SIG-M5 treated with dmso at 0.1 percent for 504 hours (cell line): ENCODE data around the gene TTLL3.

Experiments
- DNase-seq: peaks from one replicate; lab custom pipeline; 2025; ENCODE audit not compliant: unreplicated experiment; lab: John Stamatoyannopoulos, UW

TTLL3 gene

GRCh38 chr3:9806688-9807589 is 3.1 kb upstream of the TTLL3 start:
- no peak for DNase-seq

DNA sequence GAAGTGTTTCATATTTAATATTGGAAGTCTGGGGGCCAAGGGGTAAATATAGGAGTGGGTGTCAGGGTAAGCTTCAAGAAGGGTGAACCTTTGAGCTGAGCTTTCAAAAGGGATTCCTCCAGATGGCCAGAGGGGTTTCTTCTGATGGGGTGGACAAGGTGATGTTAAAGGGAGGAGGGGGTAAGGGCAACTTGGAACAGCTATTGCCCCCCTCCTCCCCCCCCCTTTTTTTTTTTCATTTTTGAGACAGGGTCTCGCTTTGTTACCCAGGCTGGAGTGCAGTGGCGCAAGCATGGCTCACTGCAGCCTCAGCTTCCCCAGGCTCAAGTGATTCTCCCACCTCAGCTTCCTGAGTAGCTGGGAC is 2.1 kb upstream of the TTLL3 start:
- DNase-seq, result no peak

- DNase-seq, result peak; percentile 19
Measured at GRCh38 chr3:9808345-9809037, 1.6 kb upstream of the TTLL3 start.

GRCh38 chr3:9809239-9809614 is 835 bp upstream of the TTLL3 start:
- no peak for DNase-seq

DNA sequence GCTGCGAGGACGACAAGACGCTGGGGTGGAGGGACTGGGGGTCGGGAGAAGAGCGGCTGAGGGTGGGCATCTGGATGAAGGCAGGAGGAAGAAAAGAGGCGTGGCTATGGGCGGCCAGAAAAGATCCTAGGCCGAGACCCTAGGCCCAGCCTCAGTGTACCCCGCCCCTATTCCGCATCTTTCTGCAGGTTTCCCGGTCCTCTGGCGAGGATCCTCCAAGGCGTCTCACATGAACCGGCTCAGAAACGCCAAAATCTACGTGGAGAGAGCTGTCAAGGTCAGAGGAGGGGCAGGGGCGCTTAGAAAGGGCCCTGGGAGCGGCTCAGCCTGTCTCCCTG is 340 bp downstream of the TTLL3 start:
- no peak for DNase-seq

DNA sequence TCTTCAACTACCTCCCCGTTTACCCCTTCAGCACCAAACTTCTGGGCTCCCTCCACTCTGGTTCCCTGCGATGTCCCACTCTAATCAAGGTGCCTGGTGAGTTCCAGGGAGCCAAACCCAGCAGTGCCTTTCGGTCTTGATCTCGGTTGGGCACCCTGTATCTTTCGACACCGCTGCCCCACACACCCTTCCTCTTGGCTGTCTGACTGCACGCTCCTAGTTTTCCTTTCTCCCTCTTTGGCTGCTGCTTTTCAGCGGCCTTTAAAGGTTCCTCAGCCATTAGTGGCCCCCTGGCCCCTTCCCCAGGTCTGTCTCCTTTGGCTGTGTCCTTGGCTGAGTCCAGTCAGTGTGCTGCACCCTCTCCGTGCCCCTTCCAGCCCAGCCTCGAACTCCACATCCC is 784 bp downstream of the TTLL3 start:
- DNase-seq, result no peak

GRCh38 chr3:9812870-9813483 is 2.9 kb downstream of the TTLL3 start:
- no peak for DNase-seq

DNA sequence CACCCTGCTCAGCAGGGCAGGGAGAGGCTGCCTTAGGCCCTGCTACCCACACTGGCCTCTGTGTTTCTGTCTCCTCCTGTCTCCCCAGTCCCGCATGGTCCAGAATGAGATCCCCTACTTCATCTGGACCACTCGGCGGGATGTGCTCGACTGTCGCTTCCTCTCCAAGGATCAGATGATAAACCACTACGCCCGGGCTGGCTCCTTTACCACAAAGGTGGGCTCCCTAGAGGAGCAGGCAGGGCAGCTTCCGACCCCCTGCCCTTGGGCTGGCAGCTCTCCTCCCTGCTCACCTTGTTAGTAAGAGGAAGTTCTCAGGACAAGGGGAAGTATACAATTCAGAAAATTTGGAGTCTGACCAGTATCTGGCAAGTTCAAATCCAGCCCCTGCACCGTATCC is 5.9 kb downstream of the TTLL3 start:
- DNase-seq, result no peak

GRCh38 chr3:9817436-9817835 is 7.4 kb downstream of the TTLL3 start:
- no peak for DNase-seq

DNA sequence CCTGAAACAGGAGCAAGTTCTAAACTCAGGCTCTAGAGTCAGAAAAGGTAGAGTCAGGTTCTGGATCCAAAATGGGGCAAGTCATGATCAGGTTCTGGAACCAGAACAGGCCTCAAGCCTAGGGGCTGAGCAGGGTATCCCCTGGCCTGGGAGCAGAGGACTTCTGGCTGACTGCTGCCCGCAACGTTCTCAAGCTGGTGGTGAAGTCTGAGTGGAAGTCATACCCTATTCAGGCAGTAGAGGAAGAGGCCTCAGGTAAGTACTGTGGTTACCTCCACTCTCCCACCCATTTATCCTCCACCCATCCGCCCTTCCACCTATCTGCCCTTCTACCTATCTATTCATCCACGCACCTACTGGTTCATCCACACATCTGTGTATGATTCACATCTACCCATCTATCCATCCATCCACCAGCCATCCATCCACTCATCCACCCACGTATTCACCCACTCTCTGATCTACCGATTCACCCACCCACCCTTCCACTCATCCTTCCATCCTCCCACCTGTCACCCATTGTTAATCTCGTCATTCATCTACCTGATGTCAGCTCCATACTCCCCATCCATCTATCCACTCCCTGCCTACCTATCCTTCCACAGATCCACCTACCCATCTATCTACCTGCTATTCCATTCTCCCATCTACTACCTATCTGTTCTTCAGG is 8.7 kb downstream of the TTLL3 start:
- no peak for DNase-seq

DNA sequence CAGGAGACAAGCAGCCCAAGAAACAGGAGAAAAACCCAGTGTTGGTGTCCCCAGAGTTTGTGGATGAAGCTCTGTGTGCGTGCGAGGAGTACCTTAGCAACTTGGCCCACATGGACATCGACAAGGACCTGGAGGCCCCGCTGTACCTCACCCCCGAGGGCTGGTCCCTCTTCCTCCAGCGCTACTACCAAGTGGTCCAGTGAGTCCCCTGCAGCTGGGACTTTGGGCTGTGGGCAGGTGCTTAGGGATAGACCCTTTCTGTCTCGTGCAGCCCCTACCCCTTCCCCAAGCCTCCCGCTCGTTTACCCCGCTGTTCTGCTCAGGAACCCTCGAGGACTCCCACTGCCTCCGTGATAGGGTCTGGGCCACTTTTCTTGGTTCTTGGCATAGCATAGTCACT is 10.5 kb downstream of the TTLL3 start:
- DNase-seq, result no peak

GRCh38 chr3:9820946-9821345 is 10.9 kb downstream of the TTLL3 start:
- DNase-seq, result peak; percentile 32

DNA sequence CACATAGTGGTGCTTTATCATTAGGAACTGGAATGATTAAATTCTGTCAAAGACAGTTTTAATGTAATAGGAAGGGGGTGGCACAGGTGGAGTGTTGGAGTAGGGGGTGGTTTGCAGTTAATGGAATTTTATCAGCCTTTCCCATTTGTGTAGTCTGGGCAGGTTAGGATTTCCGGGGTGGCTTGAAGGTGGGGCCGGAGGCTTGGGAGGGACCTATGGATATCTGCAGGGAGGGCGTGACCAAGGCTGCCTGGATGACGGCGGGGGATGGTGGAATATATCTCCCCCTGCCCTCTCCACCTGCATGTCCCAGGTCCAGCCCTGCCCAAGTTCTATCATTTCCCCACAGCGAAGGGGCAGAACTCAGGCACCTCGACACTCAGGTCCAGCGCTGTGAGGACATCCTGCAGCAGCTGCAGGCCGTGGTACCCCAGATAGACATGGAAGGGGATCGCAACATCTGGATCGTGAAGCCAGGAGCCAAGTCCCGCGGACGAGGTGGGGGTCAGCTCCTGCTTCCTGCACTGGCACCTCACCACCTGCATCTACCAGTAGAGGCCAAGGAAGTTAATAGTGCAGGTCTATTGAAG is 15.5 kb downstream of the TTLL3 start:
- no peak for DNase-seq

DNA sequence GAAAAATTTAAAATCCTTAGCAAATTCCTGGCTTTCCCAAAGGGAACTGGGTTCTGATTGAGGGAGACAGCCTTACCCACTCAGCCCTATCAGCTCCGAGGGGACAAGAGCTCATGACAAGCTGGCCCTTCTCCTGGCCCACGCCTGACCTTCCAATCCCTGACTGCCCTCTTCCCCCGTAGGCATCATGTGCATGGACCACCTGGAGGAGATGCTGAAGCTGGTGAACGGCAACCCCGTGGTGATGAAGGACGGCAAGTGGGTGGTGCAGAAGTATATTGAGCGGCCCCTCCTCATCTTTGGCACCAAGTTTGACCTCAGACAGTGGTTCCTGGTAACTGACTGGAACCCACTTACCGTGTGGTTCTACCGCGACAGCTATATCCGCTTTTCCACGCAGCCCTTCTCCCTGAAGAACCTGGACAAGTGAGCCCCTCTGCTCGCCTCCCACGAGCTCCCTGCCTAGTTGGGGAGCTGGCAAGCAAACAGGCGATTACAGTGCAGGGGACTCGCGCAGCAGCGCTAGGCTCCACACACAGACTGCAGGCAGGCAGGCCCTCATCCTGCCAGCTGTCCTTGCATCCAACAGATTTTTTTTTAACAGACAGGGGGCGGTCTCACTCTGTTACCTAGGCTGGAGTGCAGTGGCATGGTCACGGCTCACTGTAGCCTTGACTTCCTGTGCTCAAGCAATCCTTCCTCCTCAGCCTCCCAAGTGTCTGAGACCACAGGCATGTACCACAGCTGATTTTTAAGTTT is 16.9 kb downstream of the TTLL3 start:
- peak; percentile 21 for DNase-seq

GRCh38 chr3:9828801-9829755 is 19.0 kb downstream of the TTLL3 start:
- DNase-seq, result no peak

- DNase-seq, result no peak
Measured at GRCh38 chr3:9831253-9831652, 21.2 kb downstream of the TTLL3 start.

- DNase-seq, result no peak
Measured at GRCh38 chr3:9833078-9833477, 23.0 kb downstream of the TTLL3 start.

DNA sequence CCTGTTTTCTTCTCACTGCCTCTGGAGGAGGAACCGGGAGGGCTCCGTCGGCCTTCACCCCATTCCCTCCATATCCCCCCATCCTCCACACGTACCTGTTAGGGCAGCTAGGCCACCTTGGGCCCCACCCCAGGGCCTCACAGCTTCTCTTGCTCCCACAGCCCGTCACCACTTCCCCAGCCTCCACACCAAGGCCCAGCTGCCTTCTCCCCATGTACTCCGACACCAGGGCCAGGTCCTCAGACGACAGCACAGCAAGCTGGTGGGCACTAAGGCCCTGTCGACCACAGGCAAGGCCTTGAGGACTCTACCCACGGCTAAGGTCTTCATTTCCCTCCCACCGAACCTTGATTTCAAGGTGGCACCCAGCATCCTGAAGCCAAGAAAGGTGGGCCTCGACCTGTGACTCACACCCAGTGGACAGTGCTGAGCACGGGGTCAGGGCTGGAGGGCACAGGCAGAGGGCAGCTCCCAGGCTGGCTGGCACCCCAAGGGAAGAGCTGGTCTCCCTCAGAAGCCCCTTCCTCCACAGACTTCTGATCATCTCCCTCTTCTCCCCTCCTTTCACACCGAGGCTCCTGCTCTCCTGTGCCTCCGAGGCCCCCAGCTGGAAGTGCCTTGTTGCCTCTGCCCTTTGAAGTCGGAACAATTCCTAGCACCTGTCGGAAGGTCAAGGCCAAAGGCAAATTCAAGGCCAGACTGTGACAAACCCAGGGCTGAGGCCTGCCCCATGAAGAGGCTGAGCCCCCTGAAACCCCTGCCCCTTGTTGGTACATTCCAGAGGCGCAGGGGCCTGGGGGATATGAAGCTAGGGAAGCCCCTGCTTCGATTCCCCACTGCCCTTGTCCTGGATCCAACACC is 24.7 kb downstream of the TTLL3 start:
- DNase-seq, result no peak
